Activated T-cell treated with anti-CD3 and anti-CD28 coated beads for 48 hours (primary cell): ENCODE data around the gene SPACA7.
A peak's percentile ranks its signal among the peaks of the same experiment; 100 is the strongest.
"Not testable (repeated sequence)": the region's sequence is repeated elsewhere in the genome, so short reads cannot be mapped to it uniquely, and the experiment has no call there.

ENCODE experiments used
- DNase-seq: peaks from one replicate; pipeline ENCODE4 v3.0.0-alpha.2; 2020; ENCODE audit warnings: low read depth

SPACA7 gene

DNA sequence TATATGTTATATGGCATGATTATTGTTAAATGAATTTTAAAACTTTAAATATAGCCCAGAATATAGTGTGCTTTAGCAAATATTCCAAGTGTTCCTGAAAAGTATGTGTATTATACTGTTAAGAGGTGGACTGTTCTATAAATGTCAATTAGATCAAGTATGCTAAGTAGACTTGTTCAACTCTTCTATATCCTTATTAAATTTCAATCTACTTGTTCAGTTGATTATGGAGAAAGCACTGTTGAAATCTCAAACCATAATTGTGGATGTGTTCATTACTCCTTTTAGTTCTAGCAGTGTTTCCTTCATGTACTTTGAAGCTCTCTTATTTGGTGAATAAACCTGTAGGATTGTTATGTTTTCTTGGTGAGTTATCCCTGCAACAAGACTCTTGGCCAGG is 52.5 kb downstream of the SPACA7 start:
- no peak for DNase-seq

GRCh38 chr13:112431734-112432133 is 55.6 kb downstream of the SPACA7 start:
- DNase-seq, result no peak

DNA sequence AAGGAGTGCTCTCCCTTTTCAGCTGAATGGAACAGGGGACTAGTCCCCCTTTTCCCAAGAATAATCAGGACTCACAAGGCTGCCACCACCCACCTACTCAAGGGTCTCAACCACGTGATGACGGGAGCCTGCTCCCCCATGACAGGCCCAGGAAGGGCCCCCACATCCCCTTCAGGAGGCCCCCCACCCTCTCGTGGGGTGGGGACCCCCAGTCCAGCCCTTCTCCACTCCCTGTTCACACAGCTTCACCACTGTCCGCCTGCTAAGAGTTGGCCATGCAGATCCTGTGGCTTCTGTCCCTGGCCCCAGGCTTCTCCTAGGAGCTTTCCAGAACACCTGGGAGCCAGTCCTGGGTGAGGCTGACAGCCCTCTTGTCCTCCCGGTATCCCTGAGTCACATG is 56.6 kb downstream of the SPACA7 start:
- not testable (repeated sequence) for DNase-seq

DNA sequence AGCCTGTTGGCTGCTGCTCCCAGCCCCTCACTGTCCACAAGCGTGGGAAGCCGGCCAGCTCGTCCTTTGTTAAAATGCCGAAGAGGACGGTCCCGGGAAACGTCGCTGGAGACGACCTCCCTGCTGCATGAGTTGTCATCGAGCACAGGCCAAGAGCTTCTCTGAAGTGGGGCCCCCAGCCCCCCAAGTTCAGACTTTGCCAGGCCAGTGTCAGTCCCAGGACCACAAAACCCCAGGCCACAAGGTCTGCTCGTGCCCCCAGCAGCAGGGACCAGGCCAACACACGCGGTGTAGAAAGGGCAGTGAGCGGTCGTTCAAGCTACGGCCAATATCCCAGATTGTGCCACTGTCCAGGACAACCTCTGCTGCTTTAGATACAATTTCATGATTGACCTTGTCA is 57.4 kb downstream of the SPACA7 start:
- DNase-seq, result not testable (repeated sequence)

DNA sequence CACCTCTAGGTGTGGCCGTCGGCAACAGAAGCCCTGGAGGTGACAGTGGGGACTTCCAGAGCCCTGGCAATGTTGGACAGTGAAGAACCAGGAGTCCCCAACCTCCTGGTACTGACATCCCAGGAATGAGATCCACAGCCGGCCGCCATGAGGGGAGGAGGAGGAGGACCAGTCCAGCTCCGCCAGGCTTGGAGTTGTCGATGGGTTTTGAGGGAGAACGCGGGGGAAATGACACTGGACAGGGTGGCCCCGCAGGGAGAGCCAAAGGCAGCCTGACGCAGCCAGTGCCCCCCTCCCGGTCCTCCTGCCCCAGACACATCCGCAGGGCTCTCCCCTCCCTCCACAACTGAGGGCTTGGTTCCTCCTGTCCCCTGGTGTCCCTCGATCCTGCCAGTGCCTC is 57.9 kb downstream of the SPACA7 start:
- DNase-seq, result no peak

DNA sequence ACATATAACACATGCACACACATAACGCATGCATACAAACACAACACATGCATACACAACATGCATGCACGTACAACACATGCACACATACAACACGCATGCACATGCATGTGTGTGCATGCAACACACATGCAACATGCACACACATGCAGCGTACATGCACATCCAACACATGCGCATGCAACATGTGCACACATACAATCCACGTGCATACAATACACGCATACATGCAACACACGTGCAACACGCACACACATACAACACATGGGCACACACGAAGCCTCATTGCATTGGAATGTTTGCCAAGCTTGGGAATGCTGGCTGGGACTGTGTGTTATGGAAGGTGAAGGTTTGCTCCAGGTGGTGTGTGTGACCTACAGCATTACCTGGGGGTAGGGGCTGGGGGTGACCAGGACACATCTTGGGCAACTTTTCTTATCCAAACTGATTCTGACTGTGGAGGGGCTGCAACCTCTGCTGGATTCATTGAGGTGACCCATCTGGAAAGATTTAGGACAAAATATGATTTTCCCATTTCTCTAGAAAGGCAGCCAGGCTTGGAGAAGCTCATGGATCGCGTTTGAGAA is 58.9 kb downstream of the SPACA7 start:
- no peak for DNase-seq

DNA sequence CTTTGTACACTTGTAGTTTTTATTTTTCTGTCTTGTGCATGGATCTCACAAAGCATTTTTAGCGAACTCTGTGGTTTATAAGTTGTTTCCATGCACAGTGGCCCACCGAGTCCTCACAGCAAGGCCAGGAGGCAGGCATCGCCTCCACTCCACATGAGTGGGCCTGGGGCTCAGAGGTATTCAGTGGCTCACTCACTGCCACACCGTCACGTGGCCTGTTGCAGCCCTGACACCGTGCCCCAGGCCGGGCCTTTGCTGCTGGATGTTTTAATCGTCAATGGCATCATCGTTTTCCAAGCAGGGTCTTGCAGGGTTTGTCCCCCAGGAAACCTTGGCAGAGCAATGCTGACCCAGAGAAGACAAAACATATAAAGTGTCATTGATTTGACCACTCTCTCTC is 59.8 kb downstream of the SPACA7 start:
- no peak for DNase-seq

- no peak for DNase-seq
These were observed 61.9 kb downstream of the SPACA7 start for GRCh38 chr13:112438094-112438493.

GRCh38 chr13:112438515-112438914 is 62.4 kb downstream of the SPACA7 start:
- DNase-seq, result no peak

GRCh38 chr13:112441226-112441625 is 65.1 kb downstream of the SPACA7 start:
- DNase-seq, result no peak

- DNase-seq, result no peak
These were observed 65.7 kb downstream of the SPACA7 start for GRCh38 chr13:112441779-112442310.

GRCh38 chr13:112442483-112443090 is 66.4 kb downstream of the SPACA7 start:
- no peak for DNase-seq

DNA sequence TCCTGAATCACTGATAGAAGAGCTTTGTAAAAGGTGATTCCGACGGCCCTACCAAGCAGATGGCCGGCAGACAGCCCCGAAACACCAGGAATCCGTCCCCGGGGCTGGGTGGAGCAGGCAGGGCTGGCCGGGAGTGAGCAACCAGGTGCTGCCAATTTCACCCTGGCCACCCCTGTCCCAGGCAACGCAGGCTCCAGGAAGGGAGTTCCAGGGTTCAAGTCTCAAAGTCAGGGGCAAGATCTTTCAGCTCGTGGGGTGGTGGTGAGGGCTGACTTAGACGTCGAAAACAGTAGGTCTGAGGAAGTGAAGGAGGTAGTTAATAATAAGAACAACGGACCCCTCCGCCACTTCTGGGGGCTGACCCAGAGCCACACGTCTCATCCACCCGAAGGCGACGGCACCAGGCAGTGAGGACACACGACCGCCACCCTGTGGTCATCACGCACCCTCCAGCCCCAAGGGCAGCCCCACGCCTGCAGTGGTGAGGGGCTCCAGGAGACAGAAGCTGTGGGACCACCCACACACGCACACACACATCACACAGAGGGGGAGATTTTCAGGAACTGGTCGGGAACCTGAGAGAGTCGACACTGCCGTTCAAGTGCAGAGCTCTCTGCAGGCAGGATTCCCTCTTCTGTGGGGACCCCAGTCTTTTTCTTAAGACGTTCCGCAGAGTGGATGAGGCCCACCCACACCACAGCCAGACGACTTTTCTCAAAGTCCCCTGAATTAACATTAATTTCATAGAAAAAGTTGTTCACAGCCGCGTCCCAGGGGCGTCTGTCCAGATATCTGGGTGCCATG is 67.2 kb downstream of the SPACA7 start:
- no peak for DNase-seq

GRCh38 chr13:112443995-112444311 is 67.8 kb downstream of the SPACA7 start:
- DNase-seq, result peak; percentile 62

GRCh38 chr13:112444416-112445399 is 68.6 kb downstream of the SPACA7 start:
- DNase-seq, result no peak

GRCh38 chr13:112445411-112446271 is 69.5 kb downstream of the SPACA7 start:
- no peak for DNase-seq

DNA sequence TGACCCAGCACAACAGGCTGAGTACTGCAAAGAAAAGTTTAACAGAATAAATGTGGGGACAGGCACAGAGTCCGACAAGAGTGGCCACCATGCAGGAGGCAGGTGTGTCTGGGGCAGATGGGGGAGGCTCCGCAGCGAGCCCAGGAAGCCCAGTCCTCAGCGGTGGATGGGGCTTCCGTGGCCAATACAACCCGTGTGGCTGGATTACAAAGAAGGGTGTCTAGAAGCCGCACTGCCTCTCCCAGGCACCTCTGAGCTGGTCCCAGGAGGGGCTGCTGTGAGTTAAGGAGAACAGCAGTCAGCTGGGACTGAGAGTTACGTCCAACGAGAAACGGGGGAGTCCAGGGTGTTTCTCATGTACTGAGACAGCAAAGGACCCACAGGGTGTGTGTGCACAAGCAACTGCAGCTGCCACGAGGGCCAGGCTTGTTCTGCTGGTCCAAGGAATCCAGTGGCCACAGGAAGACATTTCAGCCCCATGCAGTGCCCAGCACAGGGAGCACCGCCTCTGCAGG is 70.2 kb downstream of the SPACA7 start:
- DNase-seq, result no peak

GRCh38 chr13:112446867-112447266 is 70.7 kb downstream of the SPACA7 start:
- DNase-seq, result no peak

DNA sequence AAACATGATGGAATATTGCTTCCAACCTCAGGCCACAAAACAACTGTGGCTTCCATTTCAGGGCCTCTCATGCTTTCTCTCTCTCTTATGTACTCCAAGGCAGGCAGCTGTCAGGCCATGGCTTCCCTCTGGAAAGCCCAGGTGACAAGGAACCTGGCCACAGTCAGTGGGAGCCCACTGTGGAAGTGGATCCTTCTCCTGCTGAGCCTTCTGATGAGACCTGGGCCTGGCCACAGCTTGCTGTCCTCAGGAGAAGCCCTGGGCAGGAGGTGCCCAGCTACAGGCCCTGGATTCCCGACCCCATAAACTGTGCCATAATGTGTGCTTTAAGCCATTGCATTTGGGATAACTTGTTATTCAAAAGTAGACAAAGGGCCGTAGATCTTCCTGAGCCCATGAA is 71.2 kb downstream of the SPACA7 start:
- no peak for DNase-seq

- no peak for DNase-seq
These were observed 71.8 kb downstream of the SPACA7 start for GRCh38 chr13:112447761-112448603.
